Measurements from ENCODE around the gene MAPK8. TPM values are rescaled to one million over a fixed set of nuclear protein-coding genes. Genes with fewer than 3 reads are reported as not detected.

MAPK8 gene
- polyA plus RNA-seq, 1 of the 3 experiments (the other 2 are of a cell fraction), result 26.4 TPM

DNA sequence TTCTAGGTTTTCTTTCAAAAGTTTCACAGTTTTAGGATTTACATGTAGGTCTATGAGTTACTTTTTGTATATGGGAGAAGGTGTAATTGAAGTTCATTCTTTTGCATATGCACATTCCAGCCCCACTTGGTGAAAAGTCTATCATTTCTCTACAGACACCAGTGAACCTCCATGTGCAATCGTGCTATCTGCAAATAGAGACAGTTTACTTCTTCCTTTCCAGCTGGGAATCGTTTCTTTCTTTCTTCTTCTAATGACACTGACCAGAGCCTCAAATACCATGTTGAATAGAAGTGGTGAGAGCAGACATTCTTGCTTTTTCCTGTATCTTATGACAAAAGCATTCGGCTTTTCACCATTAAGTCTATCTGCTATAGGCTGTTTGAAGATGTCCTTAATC is 175.7 kb downstream of the MAPK8 start (continued):
- TF ChIP-seq TEAD4 (IDR thresholded peaks at IDR 0.05; ENCODE audit: borderline replicate concordance, insufficient read depth) (no peak), TAF1 (IDR thresholded peaks at IDR 0.05; ENCODE audit: borderline replicate concordance, low read depth, low read length) (no peak), RXRA (IDR thresholded peaks at IDR 0.05; ENCODE audit: borderline replicate concordance, low read depth) (no peak), FOXJ3 (CRISPR knock-in tag; IDR thresholded peaks at IDR 0.05) (no peak), POLR2AphosphoS5 (IDR thresholded peaks at IDR 0.05; ENCODE audit: low read depth, low read length) (no peak)

- ChIA-PET CTCF (no interaction called here), POLR2A (no interaction called here)
- Histone ChIP-seq H2AFZ (ENCODE audit: low read depth) (no peak overlapping the region), H3K4me1 (ENCODE audit: control insufficient read depth in 1 of 2, insufficient read depth in 2 of 2, low read depth in 1 of 2, low read length in 1 of 2) (peaks cover 0 to 16% of the 10 kb centered on the region in 2 experiments; a peak in 2 of 4 replicates), H3K27ac (ENCODE audit: low read depth in 2 of 2, low read length in 1 of 2) (no peak overlapping the region), H3F3A (replicated peaks; ENCODE audit: insufficient read depth) (no peaks in the 10 kb centered on the region), H3K27me3 (ENCODE audit: insufficient read depth) (no peaks in the 10 kb centered on the region), H4K20me1 (ENCODE audit: insufficient read depth) (peaks cover 13% of the 10 kb centered on the region), H3K79me2 (ENCODE audit: insufficient read depth) (peaks cover 39% of the 10 kb centered on the region; the same call in 1 of the 2 replicates), H3K4me2 (no peak overlapping the region), H3K9ac (no peak overlapping the region), H3K4me3 (ENCODE audit: low read depth in 2 of 2, low read length in 1 of 2) (no peak overlapping the region), H3K9me3 (no peaks in the 10 kb centered on the region), H3K36me3 (replicated peaks in 1 of 2; ENCODE audit: control insufficient read depth in 1 of 2, insufficient read depth in 2 of 2, low read length in 1 of 2) (peaks cover 0 to 22% of the 10 kb centered on the region in 2 experiments), H3K9me2 (no peaks in the 10 kb centered on the region)
- TF ChIP-seq EZH2phosphoT487 (IDR thresholded peaks at IDR 0.05; ENCODE audit: borderline replicate concordance, low read depth) (no peak), NRF1 (IDR thresholded peaks at IDR 0.05; ENCODE audit: low read depth, low read length) (no peak), MXI1 (IDR thresholded peaks at IDR 0.05; ENCODE audit: low read depth, low read length) (no peak), RFX5 (IDR thresholded peaks at IDR 0.05; ENCODE audit: low read length) (no peak), USF1 (IDR thresholded peaks at IDR 0.05; ENCODE audit: borderline replicate concordance, low read depth) (no peak), SMC3 (IDR thresholded peaks at IDR 0.05; ENCODE audit: low read depth, low read length) (no peak), TCF12 (IDR thresholded peaks at IDR 0.05) (no peak), FOXM1 (IDR thresholded peaks at IDR 0.05; ENCODE audit: low read depth) (no peak), POLR2AphosphoS5 (IDR thresholded peaks at IDR 0.05; ENCODE audit: low read depth, low read length) (no peak), RXRA (IDR thresholded peaks at IDR 0.05; ENCODE audit: borderline replicate concordance, low read depth) (no peak), FOXJ3 (CRISPR knock-in tag; IDR thresholded peaks at IDR 0.05) (no peak), MEF2A (IDR thresholded peaks at IDR 0.05; ENCODE audit: borderline replicate concordance, low read depth) (no peak), JUND (IDR thresholded peaks at IDR 0.05) (no peak), YY1 (IDR thresholded peaks at IDR 0.05; ENCODE audit: low read depth) (no peak), EP300 (IDR thresholded peaks at IDR 0.05; ENCODE audit: borderline replicate concordance in 1 of 2, low read depth in 1 of 2, low read length in 1 of 2) (no peak), GABPA (IDR thresholded peaks at IDR 0.05; ENCODE audit: low read depth) (no peak), CHD2 (IDR thresholded peaks at IDR 0.05; ENCODE audit: low read length, partially characterized antibody) (no peak)
- TF ChIP-seq, protein P1, sequence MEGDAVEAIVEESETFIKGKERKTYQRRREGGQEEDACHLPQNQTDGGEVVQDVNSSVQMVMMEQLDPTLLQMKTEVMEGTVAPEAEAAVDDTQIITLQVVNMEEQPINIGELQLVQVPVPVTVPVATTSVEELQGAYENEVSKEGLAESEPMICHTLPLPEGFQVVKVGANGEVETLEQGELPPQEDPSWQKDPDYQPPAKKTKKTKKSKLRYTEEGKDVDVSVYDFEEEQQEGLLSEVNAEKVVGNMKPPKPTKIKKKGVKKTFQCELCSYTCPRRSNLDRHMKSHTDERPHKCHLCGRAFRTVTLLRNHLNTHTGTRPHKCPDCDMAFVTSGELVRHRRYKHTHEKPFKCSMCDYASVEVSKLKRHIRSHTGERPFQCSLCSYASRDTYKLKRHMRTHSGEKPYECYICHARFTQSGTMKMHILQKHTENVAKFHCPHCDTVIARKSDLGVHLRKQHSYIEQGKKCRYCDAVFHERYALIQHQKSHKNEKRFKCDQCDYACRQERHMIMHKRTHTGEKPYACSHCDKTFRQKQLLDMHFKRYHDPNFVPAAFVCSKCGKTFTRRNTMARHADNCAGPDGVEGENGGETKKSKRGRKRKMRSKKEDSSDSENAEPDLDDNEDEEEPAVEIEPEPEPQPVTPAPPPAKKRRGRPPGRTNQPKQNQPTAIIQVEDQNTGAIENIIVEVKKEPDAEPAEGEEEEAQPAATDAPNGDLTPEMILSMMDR (IDR thresholded peaks at IDR 0.05), result no peak
- 95% methylated on average over 3 of the region's 3 CpGs for WGBS (ENCODE audit: low lambda C conversion rate)
- DNase-seq, result no peak
Observed at GRCh38 chr10:48484911-48485310, 178.4 kb downstream of the MAPK8 start.
